ENCODE measurements around the gene CDK18.

CDK18 gene

DNA sequence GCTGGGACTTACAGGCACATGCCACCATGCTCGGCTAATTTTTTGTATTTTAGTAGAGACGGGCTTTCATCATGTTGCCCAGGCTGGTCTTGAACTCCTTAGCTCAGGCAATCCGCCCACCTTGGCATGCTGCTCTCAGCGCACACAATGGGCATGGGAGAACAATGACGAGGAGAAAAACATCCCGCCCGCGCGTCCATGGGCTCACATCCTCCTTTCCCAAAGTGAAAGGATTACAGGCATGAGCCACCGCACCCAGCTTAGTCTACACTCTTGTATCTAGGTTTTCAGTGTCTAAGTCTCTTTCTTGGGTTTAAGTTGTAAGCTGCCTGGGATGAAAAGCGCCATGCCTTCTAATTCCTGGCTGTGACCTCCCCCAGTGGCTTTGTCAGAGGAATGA lies 37.9 kb downstream of the CDK18 start:
- no peak for FAIRE-seq

DNA sequence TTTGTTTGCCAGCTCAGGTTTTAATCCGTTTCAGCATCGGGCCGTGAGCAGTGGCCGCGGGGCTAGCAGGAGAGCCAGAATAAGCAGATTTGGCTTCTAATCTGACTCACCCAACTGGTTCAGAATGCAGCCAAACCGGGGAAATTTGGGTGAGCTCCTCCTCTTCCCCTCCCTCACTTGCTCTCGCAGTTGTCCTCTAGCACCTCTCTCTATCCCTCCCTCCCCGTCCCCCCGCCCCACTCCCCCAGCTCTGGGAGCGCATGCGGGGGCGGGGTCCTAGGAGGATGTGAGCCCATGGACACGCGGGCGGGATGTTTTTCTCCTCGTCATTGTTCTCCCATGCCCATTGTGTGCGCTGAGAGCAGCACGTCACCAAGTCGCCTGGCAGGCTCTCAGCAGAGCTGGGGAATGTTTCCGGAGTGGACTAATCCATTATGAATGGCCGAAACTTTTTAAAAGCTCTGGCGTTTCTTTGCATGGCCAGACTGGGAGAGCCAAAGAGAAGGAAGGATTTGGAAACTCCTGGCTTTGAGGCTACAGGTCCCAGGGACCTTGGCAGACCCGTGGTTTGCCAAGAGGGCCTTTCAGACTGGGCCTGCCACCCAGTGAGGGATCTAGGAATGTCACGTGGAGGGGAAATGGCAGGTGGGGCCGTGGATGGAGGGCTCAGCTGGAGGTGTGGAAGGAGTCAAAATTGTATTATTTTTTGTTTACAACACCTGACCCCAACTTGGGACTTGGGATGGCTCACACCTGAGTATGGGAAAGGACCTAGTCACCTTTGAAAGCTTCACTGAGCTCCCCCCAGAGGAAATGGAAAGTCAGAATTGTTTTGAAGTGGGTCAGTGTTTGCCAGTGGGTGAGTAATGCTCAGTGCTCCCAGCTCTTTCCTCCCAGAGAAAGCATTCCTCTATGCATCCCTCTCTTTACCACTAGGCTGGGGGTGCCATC lies 39.2 kb downstream of the CDK18 start:
- no peak for FAIRE-seq

DNA sequence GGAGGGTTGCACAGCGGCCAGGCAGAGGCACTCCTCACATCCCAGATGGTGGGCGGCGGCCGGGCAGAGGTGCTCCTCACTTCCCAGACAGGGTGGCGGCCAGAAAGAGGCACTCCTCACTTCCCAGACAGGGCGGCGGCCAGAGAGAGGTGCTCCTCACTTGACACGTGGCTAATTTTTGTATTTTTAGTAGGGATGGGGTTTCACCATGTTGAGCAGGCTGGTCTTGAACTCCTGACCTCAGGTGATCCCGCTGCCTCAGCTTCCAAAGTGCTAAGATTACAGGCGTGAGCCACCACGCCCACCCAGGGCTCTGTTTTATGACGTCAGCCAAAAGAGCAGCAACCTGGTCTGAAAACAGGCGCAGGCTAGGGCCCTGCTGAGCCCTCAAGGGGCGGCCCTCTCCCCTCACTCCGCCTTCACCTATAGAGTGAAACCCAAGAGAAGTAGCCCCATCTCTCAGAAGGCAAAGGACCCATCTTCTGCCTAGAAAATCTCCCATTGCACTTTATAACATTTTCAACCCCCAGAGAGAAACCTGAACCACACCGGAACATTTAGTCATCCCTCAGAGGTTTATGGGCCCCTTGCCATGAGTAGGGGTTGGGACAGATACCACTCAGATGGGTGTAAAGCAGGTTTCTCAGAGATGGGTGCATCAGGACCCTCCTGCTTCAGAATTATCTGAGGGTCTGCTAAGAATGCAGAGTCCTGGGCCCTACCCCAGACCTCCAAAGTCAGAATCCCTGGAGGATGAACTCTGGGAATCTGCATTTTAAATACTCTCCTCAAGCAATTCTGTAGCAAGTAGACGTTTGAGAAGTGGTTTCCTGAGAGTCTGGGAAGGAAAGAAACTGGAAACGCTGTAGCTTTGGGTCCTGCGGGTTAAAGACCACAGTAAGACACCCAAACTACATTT lies 40.8 kb downstream of the CDK18 start:
- no peak for FAIRE-seq

GRCh38 chr1:205545991-205546390 lies 41.5 kb downstream of the CDK18 start:
- FAIRE-seq: no peak

- no peak for FAIRE-seq
Observed at GRCh38 chr1:205546541-205546940, 42.1 kb downstream of the CDK18 start.

DNA sequence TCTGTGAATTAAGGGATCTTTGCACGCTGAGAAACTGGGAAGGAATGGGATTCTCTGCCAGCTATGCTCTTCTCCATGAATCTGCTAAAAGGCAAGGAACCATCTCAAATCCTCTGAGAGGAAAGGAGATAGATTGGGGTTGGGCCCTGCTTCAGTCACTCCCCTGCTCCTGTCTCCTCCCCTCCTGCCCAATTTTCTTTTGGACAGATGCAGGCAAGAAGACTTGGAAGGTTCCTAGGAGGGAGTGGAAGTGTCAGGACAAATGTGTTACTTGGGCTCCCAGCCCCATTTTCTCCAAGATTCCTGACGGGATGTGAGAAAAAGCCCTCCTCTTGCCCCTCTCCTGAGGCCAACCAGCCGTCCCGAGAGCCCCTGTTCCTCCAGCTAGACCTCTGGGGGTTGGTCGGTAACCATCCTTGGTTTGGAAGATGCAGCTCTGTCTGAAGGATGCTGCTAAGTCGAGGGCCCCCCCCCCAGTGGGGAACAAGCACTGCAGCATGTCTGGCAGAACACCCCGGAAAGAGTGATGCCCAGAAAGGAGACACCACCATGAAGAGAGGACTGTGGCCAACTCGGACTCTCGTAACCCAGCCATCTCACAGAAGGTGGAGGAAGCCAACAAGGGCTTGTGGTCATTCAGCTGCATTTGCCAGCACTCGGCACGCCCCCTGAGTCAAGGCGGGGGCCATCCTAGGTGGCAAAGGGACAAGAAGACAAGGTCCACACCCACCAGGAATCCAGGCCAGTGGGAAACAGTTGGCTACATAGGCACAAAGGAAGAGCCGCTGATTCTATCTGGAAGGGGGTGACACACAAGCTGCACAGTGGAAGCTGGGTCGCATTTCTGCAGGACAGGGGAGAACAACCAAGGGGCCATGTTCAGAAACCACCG lies 43.7 kb downstream of the CDK18 start:
- FAIRE-seq: no peak

- no peak for FAIRE-seq
Observed at GRCh38 chr1:205554026-205554811, 49.8 kb downstream of the CDK18 start.

GRCh38 chr1:205561501-205562203 lies 57.2 kb downstream of the CDK18 start:
- no peak for FAIRE-seq

DNA sequence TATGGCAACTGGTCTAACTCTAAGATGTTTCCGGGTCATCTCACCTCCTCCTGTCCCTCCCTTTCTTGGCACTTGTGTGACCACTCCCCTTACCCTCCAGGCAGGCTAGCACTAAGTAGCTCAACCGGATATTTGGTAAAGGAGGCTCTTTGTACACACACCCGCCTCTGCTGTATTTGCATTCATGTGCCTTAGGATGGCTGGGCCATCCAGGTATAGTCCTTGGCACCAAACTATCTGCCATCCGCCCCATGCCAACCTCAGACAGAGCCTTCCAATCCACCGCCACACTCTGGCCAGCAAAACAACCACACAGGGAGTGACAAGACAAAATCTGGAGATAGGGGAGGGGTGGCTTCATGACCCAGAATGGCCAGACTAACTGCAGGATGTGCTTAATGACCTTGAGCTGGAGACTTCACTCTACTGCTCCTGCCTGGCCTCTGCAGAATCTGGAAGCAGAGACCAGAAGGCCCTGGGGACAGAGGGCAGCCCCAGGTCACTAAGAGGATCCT lies 59.5 kb downstream of the CDK18 start:
- FAIRE-seq: no peak

DNA sequence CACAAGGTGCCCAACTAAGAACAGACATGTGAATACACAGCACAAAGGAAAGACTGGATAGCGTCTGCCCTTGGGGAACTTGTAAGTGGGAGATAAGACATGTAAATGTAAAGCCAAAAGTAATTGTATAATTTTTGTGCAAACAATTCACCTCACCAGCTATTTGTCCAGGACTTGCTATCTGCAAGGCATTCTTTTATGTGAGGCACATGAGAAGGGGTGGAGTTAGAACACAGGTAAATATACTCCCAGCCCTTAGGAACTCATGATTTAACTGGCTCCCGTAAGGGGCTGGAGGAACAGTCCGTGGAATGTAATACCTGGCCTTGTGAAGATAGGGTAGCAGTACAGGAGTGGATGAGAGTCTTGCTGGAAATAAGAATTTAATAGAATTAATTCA lies 61.3 kb downstream of the CDK18 start:
- no peak for FAIRE-seq

DNA sequence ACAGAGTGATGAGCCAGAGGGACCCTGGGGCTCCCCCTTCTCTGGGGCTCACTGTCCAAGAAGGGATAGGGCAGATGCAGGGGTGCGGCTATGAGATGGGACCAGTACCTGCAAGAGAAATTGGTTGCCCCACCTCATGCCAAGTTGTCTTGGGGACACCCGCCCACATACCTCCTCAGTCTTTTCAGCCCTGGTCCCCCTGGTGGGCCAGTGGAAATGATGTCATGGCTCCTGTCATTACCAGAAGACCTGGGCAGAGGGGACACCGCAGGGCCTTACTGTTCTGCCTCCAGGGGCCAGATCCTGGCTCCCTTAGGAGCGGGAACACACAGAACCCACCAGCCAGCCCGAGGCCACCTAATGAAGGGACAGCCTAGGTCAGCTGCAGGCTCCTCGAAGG lies 63.2 kb downstream of the CDK18 start:
- no peak for FAIRE-seq

DNA sequence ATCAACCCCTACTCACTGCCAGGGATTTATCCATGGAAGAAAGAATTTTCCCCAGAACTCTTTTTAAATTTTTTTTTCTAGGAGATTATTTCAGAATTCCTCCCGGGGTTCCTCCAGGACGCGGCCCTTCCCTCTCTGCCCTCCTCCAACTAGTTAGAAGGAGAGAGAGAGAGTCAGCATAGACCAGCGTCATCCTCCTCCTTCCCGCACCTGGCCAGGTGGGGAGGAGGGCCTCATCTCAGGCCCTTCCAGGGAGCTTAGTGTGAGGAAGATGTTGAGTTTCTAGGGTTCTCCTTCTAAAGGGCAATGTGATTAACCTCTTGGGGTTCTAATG lies 63.6 kb downstream of the CDK18 start:
- FAIRE-seq: no peak

- FAIRE-seq: no peak
Observed at GRCh38 chr1:205568469-205569361, 64.2 kb downstream of the CDK18 start.

- no peak for FAIRE-seq
Observed at GRCh38 chr1:205569411-205570172, 65.1 kb downstream of the CDK18 start.

DNA sequence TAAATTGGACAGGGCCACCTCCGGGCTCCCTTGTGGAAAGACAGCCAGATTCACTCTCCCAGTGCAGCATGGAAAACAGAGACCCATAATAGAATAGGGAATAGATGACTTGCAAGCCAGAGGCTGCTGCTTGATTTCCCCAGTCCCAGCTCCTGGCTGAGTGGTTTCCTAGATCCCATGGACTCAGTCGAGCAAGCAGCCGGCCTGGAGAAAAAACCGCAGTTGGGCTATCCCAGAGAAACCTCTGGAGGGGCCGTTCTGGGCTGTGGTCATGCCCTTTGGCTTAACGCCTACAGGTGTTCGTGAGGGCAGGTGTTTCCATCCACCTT lies 65.7 kb downstream of the CDK18 start:
- FAIRE-seq: no peak

DNA sequence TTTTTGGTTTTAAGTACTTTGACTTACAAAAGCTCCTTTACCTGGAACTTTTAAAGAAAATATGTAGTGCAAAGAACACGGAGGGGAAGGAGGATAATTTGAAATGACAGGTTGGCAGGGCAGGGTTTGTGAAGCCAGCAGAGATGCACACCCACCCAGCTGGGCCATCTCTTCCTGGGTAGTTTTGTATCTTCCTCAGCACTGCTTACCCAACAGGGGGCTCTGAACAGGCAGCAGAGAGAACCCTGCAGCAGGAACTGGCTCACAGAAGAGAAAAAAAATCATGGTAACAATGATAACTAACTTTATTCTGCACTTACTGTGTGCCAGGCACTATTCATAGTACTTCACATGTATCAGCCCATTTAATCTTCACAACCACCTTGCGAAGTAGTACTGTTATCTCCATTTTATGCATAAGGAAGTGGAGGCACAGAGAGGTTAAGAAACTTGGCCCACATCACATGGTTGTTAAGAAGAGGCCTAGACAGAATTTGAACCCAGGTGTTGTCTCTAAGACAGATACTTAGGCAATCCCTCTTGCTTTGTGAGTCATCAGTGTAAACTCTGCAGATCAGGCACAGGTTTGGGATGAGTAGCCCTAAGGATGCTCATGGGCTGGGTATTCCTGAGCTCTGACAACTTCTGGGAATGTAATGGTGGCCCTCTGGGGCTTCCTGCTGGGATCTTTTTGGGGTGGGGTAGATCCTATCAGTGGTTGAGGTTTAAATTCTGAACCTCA lies 66.5 kb downstream of the CDK18 start:
- no peak for FAIRE-seq

GRCh38 chr1:205571747-205572146 lies 67.3 kb downstream of the CDK18 start:
- no peak for FAIRE-seq

GRCh38 chr1:205572421-205572820 lies 68.0 kb downstream of the CDK18 start:
- no peak for FAIRE-seq
